DMS 273 (cell line): ENCODE measurements around the gene PTPRD.
A peak's percentile ranks its signal among the peaks of the same experiment; 100 is the strongest.

Experiments used
- DNase-seq: peaks from one replicate; lab custom pipeline; 2025; ENCODE audit not compliant: unreplicated experiment; lab: John Stamatoyannopoulos, UW

The PTPRD gene

DNA sequence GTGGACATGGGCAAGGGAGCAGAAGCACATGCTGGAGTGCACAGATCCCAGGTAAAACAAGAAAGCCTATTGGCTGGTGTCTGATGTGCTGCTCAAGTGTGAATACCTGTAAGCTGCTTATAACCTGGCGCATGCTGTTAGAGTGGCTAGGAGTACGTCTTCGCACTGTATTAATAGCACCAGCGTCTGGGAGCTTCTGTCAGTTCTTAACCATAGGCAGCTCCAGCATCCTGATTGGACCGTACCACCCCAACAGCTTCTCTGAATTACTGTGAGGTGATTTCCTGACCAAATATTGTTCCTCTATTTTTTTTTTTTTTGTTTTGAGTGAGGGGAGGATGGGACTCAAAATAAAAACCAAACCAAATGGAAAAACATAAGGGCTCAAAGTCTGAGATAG is 987.6 kb downstream of the PTPRD start:
- no peak for DNase-seq

DNA sequence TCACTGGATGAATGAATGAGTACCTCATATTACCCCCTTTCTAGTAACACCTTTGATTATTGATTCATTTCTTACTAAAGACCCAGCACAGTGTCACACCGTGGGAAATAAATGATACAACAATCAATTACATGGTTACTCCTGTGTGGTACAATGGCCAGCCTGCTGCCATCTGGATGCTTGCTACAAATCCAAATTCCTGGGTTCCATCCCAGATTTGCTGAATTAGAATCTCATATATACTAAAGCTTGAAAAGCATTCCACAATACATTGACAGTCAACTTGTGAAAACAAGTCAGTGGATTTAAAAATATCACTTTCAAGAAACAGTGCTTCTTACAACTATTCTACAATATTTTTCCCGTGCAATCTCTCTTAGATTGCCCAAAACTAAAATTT is 989.3 kb downstream of the PTPRD start:
- no peak for DNase-seq

DNA sequence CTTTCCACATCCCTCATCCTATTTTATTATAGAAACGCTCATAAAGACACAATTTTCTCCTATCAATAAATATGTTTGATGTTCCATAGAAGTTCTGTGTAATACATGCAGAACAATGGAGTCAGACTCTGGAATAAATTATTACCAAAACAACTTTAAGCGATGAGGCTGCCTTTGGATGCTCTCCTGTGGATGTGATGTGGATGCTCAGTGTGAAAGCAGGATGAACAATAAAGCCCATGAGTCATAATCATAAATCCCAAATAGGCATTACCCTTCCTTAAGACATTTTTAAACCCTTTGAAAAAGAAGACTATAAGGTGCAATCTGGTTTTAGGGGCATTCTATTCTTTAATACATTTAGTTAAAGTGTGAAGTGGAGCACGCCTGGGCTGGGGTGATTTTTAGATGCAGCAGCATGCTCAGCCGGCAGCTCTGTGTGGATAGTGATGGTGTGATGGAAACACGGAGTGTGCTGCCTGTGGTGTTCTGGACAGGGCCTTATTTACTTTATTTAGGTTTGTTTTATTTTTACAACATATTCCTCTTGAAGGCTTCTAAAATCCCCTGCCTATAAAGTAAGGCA is 991.4 kb downstream of the PTPRD start:
- DNase-seq: no peak

DNA sequence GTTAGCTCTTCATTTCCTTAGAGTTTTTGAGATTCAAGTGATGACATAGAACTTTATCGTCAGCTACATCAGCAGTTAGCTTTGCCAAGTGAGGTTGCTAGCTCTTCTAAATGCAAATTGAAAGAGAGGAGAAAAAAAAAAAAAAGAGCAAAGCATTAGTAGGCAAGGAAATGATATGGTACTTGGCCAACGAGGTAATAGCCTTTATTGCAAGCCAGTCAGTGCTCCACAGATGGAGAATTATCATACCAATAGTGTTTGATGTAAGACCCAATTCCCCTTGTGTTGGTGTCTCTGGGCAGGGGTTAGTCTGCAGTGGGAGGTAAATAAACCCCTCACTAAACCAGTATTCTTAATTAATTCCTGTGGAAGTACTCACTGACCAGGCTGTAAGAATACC is 992.1 kb downstream of the PTPRD start:
- DNase-seq: no peak

DNA sequence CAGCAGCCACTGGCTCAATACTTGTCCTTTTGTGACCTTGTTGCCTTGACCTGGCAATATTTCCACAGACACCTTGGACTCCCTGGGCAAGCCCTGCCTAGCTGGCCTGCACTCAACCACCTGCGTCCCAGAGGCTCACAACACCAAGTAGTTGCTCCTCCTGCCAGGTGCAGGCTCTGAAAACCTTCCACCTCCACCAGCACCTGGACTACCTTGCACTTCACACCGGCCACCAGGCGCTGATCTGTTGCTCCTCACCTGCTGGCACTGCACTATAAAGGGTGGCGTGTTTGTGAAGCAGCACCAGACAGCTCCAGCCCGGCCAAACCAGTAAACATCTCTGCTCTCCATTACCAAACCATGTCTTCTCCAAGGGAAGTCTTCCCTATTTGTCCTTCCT is 997.7 kb downstream of the PTPRD start:
- no peak for DNase-seq

DNA sequence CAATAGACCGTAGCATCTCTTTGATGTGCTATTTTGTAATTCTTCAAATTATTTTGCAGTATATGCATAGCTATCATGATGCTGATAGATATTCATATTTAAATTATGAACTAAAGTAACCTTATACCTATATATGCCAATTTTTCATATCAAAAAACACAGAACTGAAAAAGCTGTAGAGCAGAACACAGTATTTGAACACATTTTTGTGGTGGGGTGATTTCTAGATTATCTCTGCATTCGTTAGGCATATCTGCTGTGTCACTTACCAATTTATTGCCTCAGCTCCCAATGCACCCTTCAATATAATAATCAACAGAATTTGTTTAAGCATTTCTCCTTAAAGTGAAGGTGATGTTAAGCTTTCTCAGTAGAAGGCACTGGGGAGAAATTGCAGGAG is 998.2 kb downstream of the PTPRD start:
- DNase-seq: no peak

DNA sequence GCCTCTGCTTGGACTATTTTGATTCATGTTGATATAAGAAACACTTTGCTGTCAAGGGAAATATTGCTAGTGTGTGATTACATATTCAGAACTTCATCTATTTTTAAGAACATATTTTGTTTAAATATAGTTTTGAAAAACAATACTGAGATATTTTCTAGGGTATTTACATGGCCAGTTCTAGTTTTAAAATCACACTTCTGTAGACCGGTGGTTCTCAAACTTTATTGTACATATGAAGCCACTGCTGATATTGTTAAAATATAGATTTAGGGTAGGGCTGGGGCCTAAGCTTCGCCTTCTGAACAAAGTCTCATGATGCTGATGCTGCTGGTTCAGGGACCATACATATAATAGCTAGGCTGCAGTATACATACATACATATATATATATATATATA is 1000.0 kb downstream of the PTPRD start:
- no peak for DNase-seq

DNA sequence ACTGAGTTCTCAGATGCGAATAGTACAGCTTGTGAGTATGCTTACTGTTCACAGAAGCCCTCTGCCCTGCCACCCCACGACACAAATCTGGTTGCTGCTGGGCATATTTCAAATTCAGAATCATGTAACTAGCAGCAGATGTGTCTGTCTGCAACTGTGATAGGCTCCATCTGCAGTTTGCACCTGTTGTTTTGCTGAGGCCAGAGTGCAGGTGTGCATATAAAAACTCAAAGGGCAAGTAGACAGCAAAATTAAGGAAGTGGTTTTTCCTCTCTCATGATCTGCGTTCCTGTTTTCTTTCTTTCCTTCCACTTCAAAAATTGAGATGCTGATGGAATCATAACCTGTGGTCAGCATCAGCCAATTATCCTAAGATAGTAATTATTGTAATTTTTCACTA is 1000.5 kb downstream of the PTPRD start:
- DNase-seq: peak; percentile 0

DNA sequence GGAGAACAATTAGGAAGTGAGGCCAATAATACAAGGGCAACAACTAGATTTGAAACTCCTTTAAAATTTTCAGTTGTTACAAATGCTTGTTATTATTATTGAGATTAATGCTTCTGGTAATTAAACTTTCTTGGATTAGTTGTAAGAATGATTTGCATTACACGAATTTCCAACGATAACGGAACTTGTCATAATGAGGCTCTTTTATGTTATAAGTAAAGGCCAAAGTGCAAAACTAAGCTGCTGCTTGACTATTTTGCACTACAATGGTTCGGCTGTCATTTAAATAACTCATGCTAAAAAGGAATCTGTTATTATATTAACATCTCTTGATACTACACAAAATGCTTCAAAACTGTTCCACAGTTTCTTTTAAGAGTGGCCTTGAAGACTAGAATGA is 1007.1 kb downstream of the PTPRD start:
- no peak for DNase-seq

DNA sequence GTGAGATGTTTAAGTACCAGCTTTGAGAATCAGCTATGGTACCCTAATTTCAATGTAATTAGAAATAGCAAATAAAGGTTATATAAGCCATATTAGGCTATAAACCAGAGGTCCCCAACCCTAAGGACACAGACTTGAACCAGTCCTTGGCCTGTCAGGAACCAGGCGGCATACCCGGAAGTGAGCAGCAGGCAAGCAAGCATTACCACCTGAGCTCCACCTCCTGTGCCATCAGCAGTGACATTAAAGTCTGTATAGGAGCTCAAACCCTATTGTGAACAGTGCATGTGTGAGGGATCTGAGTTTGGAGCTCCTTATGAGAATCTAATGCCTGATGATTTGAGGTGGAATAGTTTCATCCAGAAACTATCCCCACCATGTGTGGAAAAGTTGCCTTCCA is 1009.5 kb downstream of the PTPRD start:
- no peak for DNase-seq

DNA sequence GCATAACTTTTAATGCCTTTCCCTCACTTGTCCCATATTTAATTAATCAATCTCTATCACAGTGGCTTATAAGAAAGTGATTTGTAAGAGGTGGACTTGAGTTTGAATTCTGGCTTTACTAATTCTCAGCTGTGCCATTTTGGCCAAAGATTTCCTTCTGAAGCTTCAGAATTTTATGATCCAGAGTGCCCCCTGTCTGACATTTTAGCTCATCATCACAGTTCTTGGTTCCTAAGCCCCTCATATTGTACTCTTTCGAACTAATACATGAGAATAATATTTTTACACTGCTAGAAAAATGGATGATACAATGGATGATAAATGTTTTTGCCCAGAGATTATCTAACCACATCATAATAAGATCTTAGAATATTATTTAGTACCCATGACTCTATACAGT is 1014.1 kb downstream of the PTPRD start:
- no peak for DNase-seq

DNA sequence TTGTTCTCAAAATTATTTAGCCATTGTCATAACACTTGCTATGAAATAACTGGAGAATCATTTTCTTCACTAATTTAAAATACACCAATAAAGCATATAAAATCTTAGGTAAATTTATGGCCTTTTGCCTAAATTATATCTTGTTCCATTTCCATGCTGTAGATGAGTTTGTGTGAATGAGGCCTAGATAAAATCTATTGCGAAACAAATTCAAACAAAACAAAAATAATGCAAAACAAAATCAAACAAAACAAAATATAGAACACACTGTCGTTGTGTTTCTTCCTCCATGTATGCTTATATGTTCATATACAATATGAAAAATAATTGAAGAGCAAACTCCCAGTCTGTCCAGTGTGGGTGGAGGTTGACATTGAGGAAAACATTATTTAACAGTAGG is 1020.7 kb downstream of the PTPRD start:
- no peak for DNase-seq

DNA sequence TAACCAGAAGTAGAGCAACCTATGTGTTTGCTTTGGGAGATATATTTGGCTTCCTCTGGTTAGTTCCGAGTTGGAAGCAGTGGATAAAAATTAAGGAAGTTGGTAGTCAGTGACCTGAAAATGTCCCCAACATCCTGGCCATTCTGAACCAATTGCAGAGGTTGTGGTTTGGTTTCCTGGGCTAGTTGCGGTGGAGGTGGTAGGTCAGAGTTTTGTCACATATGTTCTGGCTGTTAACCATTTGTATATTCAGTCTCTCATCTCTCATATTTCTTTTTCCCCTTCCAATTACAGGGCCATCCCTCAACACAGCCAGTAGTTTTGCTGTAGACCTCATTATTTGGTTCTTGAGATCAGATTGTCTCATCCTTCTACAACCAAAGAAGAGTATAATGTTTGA is 1026.9 kb downstream of the PTPRD start:
- no peak for DNase-seq

DNA sequence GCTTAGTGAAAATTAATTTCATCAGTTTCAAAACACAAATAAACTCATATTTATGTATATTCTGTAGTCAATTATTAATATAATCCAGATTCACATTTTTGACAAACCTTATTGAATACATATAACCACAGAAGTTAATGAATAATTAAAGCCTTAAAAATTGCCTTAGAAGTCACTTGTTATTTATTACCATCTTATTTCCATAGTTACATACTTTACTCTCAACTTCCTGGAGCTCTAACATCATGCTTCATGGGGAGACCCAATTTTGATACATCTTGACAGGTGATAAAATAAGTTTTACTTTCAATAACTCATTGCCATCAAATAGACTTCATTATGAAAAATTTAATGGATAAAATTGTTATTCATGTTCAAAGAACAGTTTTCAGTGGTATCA is 1038.7 kb downstream of the PTPRD start:
- DNase-seq: no peak

DNA sequence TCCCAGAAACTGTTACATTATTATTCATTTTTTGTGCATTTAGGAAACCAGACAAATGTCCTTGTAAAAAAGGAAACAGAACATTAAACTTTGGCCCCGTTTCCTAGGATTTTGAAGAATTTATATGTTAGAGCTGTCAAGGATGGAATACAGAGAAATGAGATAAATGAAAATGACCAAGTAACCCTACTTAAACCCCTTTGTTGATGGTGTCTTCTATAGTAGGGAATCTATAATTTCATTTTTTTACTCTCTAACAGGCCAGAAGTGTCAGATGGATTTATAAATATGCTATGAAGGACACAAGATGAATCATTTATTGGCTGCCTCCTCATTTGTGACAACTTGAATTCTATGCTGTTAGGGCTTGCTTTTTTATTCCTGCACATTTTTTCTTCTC is 1047.1 kb downstream of the PTPRD start:
- no peak for DNase-seq

DNA sequence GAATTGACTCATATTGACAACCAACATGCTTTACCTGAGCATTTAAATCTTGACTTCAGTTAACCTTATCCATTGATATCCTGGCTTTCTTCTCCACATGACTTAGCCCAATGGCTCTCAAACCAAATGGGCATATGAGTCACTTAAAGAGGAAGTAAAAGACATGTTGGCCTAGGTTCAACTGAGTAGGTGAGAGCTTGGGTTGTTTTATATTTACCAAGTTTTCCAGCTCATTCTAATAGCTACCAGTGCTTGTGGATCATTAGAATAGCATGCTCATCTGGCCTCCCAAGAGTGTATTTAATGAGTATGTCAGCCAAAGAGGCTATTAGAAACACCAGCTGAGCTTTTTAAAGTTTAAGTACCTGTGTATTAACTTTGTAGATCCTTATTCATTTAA is 1049.0 kb downstream of the PTPRD start:
- DNase-seq: no peak

DNA sequence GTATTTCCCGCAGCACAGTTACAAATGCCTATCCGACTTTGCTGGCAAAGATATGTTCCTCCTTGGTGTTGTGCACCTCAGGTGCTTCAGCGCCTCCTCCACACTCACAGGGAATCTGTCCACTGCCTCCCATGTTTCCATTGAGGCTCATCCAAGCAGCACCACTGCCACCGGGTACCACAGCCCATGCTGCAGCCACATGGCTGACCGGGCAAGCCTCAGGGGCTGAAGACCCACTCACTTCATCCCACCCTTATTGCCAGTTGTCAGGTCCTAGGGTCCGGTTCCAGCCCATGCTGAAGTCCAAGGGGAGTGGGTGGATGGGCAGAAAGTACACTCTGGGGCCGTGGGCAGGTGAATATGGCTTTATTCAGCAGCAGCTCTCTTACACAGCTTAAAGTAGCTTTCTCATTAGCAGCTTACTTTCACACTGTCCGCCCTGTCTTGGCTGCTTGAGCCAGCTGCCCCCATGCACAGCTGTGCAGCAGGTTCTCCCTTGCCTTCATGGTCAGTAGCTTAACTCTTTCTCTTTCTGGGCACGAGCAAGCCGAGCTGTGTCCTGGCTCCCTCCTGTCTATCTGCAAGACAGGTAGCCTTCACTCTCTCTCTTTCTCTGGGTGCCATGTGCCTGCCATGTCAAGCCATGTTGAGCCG is 1052.3 kb downstream of the PTPRD start:
- no peak for DNase-seq

DNA sequence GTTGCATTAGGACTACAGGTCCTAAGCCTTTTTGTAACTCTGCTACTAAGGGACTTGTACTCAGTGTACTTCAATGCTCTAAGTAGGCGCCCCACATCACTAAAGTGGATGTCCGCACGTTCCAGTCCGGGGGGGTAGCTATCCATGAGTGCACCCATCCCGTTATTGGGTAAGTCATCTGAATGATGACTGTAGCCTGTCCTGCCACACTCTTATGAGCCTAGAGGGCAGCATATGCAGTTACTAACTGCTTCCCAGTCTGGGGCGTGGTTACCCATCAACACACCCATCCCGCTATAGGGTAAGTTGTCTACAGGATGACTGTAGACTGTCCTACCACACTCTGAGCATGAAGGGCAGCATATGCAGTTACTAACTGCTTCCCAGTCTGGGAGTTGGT is 1053.9 kb downstream of the PTPRD start:
- no peak for DNase-seq

DNA sequence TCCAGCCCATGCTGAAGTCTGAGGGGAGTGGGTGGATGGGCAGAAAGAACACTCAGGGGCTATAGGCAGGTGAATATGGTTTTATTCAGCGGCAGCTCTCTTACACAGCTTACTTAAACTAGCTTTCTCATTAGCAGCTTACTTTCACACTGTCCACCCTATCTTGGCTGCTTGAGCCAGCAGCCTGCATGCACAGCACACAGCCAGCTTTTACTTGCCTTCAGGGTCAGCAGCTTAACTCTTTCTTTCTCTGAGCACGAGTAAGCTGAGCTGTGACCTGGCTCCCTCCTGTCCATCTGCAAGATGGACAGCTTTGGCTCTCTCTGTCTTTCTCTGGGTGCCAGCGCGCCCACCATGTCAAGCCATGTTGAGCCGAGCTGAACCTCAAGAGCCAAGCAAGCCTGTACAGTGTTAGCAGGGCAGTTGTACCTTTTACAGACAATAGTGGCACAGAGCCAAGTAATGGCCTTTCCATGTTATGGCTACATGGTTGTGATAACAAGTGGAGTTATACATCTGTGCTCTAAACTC is 1054.9 kb downstream of the PTPRD start:
- DNase-seq: no peak

DNA sequence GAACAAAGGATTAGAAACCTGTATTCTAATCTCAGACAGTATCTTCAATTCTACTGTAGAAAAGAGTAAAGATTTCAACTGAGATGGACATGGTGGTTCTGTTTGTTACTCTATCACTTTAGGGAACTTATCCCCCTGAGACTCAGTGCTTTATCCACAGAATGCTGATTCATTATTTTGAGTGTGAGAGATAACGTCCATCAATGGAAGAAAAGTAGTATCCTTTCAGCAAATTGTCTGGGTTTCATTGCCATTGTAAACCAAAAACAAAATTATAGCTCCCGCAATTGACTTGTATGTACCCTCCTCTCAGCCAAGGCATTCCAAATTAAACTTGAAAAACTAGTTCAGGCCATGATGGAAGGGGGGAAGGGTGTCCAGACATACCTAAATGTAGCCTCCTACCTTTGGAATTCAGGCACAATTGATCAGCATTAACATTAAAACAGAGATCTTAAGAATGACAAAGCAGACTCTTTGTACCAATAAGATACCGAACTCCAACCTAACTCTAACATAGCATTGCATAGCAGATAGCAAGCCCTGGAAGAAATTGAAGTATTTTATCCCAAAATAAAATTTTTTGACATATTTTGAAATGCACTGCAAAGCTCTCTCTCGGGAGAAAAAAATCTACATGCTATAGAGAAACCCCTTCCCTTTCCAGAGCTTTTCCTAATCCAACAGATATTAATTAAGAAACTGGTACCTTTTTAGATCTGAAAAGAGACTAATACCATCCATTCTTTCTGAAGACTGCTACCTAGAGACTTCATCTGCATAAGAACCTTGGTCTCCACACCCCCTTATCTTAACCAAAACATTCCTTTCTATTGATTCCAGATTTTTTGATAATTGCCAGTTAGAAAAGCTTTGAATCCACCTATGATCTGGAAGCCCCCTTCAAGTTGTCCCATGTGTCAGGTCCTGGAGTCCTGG is 1055.7 kb downstream of the PTPRD start:
- no peak for DNase-seq

DNA sequence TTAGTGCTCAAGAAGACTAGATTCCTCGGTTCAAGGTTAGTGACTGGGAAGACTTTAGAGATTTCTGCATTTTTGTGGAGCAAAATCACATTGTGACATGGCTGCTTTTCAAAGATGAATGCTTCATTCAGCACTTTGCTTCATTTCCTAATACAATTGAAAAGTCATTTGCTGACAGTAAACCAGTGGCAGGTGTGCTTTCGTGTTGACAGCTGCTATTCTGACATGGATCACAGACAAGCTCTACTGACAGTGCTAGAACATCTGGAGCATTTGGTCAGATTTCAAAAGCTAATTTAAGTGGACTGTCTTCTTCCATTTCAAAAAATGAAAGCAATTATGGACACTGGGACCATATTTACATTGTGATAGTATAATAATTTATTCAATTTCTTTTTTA is 1060.1 kb downstream of the PTPRD start:
- no peak for DNase-seq

DNA sequence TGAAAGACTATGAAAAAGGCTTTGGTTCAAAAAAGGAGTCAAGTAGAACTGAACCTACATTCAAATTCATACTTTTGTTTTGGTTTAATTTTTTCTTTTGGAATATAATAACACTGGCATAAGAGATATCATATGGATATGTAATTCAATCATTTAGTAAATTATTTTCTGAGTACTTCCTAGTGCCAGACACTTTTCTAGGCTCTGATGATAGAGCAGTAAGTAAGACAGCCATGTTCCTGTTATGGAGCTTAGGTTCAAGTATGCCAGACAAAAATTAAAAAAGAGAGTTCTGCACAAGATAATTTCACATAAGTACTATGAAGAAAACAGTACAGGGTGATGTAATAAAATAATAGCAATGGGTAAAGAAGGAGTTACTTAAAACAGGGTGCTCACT is 1074.0 kb downstream of the PTPRD start:
- no peak for DNase-seq
